SK-N-SH treated with all-trans-retinoic acid at 6 μM for 48 hours (cell line): ENCODE results near the gene BRMS1.

Source experiments
- ATAC-seq: fragments of 200-7000 bp; cut with Tn5 transposase; 3 replicates; pipeline ENCODE4 v1.9.1; 2020; ENCODE audit warnings: mild to moderate bottlenecking, moderate library complexity
- ARNTL ChIP-seq: fragments of 450-650 bp; formaldehyde crosslinking; IDR thresholded peaks from 2 replicates; pipeline ENCODE4 v1.5.0; 2020; ENCODE audit warnings: low read depth, mild to moderate bottlenecking, moderate library complexity, borderline replicate concordance
- BACH2 ChIP-seq: fragments of 250-450 bp; sonication (Bioruptor Pico); IDR thresholded peaks from 2 replicates; pipeline ENCODE4 v1.9.0; 2021; ENCODE audit warnings: mild to moderate bottlenecking, borderline replicate concordance
- CSDC2 ChIP-seq: fragments of 250-450 bp; sonication (Bioruptor Pico); IDR thresholded peaks from 2 replicates; pipeline ENCODE4 v1.5.0; 2020; ENCODE audit warnings: mild to moderate bottlenecking, moderate library complexity
- ESRRG ChIP-seq: fragments of 250-450 bp; sonication (Bioruptor Pico); IDR thresholded peaks from 2 replicates; pipeline ENCODE4 v1.6.1; 2021; ENCODE audit warnings: mild to moderate bottlenecking
- GLIS3 ChIP-seq: fragments of 250-450 bp; sonication (Bioruptor Pico); IDR thresholded peaks from 2 replicates; pipeline ENCODE4 v1.5.0; 2020; ENCODE audit warnings: mild to moderate bottlenecking, moderate library complexity
- ISL1 ChIP-seq: fragments of 250-450 bp; sonication (Bioruptor Pico); IDR thresholded peaks from 2 replicates; pipeline ENCODE4 v2.1.2; 2022; ENCODE audit warnings: mild to moderate bottlenecking, moderate library complexity
- OSR1 ChIP-seq: fragments of 250-450 bp; sonication (Bioruptor Pico); IDR thresholded peaks from 2 replicates; pipeline ENCODE4 v1.8.0; 2022; ENCODE audit warnings: moderate library complexity, mild to moderate bottlenecking, inconsistent platforms
- SNAI2 ChIP-seq: fragments of 250-450 bp; sonication (Bioruptor Pico); IDR thresholded peaks from 2 replicates; pipeline ENCODE4 v1.5.0; 2020; ENCODE audit warnings: mild to moderate bottlenecking, moderate library complexity
- TCF4 ChIP-seq: fragments of 250-450 bp; sonication (Bioruptor Pico); IDR thresholded peaks from 2 replicates; pipeline ENCODE4 v1.8.0; 2021; ENCODE audit warnings: mild to moderate bottlenecking, moderate library complexity, borderline replicate concordance
- TOX ChIP-seq: fragments of 250-450 bp; sonication (Bioruptor Pico); IDR thresholded peaks from 2 replicates; pipeline ENCODE4 v1.8.0; 2021; ENCODE audit warnings: mild to moderate bottlenecking, moderate library complexity, borderline replicate concordance
- ZC3H10 ChIP-seq: fragments of 250-450 bp; sonication (Bioruptor Pico); IDR thresholded peaks from 2 replicates; pipeline ENCODE4 v1.5.1; 2021; ENCODE audit warnings: mild to moderate bottlenecking, moderate library complexity
- ZFP3 ChIP-seq: fragments of 250-450 bp; sonication (Bioruptor Pico); IDR thresholded peaks from 2 replicates; pipeline ENCODE4 v1.5.0; 2020; ENCODE audit warnings: mild to moderate bottlenecking, moderate library complexity
- ZFP30 ChIP-seq: fragments of 450-650 bp; formaldehyde crosslinking; IDR thresholded peaks from 2 replicates; pipeline ENCODE4 v1.5.0; 2022; ENCODE audit warnings: mild to moderate bottlenecking, moderate library complexity
- ZNF565 ChIP-seq: fragments of 450-650 bp; formaldehyde crosslinking; conservative IDR thresholded peaks from 2 replicates; pipeline ENCODE4 v1.5.0; 2020; ENCODE audit warnings: low read depth, mild to moderate bottlenecking, moderate library complexity
- ZNF8 ChIP-seq: fragments of 450-650 bp; formaldehyde crosslinking; IDR thresholded peaks from 2 replicates; pipeline ENCODE4 v1.5.0; 2020; ENCODE audit warnings: mild to moderate bottlenecking, moderate library complexity
- TF ChIP-seq, protein P1 (sequence below): fragments of 250-450 bp; sonication (Bioruptor Pico); IDR thresholded peaks from 2 replicates; pipeline ENCODE4 v1.5.1; 2020; ENCODE audit warnings: low read depth, mild to moderate bottlenecking, moderate library complexity
- TF ChIP-seq, protein P2 (sequence below): fragments of 250-450 bp; sonication (Bioruptor Pico); IDR thresholded peaks from 2 replicates; pipeline ENCODE4 v1.5.1; 2021; ENCODE audit warnings: mild to moderate bottlenecking, moderate library complexity
- TF ChIP-seq, protein P3 (sequence below): fragments of 250-450 bp; sonication (Bioruptor Pico); IDR thresholded peaks from 2 replicates; pipeline ENCODE4 v1.5.0; 2020; ENCODE audit warnings: mild to moderate bottlenecking, moderate library complexity
- TF ChIP-seq, protein P4 (sequence below): fragments of 250-450 bp; sonication (Bioruptor Pico); IDR thresholded peaks from 2 replicates; pipeline ENCODE4 v1.8.0; 2021; ENCODE audit warnings: low read depth, mild to moderate bottlenecking, moderate library complexity, borderline replicate concordance

BRMS1 gene

DNA sequence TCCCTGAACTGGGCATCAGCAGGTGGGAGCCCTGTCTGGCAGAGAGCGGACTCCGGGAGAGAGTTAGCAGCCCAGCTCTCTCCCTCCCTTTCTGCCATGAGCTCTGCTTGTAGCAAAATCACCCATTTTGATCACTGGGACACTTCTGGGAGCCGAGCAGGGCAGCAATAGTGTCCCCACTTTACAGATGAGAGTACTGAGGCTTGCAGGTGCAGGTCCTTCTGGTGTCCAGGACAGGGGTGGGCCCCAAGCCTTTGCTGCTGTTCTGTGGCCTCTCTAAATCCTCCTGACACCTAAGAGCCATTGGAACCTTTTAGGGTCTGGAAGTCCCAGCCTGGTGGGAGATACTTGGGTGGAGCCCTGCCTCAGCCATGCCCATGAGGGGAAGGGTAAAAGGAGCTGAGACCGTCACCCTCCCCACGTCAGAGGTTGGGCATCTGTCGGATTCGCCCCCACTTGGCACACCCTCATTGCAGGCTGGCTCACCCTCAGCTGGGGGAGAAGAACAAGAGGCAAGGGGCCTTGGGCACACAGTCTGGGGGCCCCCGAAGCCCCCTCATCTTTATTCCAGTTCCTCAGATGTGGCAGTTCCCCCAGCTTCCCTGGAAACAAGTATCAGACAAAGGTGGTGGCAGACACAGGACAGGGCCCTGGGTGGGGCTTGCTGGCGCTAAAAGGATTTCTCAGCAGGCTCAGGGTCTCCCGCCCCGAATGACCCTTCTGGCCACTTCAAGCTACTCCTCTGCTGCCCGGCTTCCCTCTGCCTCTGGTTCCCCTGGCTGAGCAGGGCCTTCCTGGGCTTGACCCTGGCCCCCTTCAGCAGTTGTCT is 13.1 kb downstream of the BRMS1 start:
- TF ChIP-seq ZNF565 (no peak), ESRRG (no peak), ZC3H10 (CRISPR knock-in tag) (no peak), TCF4 (CRISPR knock-in tag) (no peak), ISL1 (CRISPR knock-in tag) (no peak), TOX (CRISPR knock-in tag) (no peak), GLIS3 (no peak), ZFP3 (no peak), BACH2 (no peak), CSDC2 (no peak), ZFP30 (CRISPR knock-in tag) (no peak)
- TF ChIP-seq, protein P1, sequence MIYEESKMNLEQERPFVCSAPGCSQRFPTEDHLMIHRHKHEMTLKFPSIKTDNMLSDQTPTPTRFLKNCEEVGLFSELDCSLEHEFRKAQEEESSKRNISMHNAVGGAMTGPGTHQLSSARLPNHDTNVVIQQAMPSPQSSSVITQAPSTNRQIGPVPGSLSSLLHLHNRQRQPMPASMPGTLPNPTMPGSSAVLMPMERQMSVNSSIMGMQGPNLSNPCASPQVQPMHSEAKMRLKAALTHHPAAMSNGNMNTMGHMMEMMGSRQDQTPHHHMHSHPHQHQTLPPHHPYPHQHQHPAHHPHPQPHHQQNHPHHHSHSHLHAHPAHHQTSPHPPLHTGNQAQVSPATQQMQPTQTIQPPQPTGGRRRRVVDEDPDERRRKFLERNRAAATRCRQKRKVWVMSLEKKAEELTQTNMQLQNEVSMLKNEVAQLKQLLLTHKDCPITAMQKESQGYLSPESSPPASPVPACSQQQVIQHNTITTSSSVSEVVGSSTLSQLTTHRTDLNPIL = no peak
- TF ChIP-seq, protein P2, sequence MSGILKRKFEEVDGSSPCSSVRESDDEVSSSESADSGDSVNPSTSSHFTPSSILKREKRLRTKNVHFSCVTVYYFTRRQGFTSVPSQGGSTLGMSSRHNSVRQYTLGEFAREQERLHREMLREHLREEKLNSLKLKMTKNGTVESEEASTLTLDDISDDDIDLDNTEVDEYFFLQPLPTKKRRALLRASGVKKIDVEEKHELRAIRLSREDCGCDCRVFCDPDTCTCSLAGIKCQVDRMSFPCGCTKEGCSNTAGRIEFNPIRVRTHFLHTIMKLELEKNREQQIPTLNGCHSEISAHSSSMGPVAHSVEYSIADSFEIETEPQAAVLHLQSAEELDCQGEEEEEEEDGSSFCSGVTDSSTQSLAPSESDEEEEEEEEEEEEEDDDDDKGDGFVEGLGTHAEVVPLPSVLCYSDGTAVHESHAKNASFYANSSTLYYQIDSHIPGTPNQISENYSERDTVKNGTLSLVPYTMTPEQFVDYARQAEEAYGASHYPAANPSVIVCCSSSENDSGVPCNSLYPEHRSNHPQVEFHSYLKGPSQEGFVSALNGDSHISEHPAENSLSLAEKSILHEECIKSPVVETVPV (CRISPR knock-in tag) = no peak
- TF ChIP-seq, protein P3, sequence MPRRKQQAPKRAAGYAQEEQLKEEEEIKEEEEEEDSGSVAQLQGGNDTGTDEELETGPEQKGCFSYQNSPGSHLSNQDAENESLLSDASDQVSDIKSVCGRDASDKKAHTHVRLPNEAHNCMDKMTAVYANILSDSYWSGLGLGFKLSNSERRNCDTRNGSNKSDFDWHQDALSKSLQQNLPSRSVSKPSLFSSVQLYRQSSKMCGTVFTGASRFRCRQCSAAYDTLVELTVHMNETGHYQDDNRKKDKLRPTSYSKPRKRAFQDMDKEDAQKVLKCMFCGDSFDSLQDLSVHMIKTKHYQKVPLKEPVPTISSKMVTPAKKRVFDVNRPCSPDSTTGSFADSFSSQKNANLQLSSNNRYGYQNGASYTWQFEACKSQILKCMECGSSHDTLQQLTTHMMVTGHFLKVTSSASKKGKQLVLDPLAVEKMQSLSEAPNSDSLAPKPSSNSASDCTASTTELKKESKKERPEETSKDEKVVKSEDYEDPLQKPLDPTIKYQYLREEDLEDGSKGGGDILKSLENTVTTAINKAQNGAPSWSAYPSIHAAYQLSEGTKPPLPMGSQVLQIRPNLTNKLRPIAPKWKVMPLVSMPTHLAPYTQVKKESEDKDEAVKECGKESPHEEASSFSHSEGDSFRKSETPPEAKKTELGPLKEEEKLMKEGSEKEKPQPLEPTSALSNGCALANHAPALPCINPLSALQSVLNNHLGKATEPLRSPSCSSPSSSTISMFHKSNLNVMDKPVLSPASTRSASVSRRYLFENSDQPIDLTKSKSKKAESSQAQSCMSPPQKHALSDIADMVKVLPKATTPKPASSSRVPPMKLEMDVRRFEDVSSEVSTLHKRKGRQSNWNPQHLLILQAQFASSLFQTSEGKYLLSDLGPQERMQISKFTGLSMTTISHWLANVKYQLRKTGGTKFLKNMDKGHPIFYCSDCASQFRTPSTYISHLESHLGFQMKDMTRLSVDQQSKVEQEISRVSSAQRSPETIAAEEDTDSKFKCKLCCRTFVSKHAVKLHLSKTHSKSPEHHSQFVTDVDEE = no peak
- TF ChIP-seq, protein P4, sequence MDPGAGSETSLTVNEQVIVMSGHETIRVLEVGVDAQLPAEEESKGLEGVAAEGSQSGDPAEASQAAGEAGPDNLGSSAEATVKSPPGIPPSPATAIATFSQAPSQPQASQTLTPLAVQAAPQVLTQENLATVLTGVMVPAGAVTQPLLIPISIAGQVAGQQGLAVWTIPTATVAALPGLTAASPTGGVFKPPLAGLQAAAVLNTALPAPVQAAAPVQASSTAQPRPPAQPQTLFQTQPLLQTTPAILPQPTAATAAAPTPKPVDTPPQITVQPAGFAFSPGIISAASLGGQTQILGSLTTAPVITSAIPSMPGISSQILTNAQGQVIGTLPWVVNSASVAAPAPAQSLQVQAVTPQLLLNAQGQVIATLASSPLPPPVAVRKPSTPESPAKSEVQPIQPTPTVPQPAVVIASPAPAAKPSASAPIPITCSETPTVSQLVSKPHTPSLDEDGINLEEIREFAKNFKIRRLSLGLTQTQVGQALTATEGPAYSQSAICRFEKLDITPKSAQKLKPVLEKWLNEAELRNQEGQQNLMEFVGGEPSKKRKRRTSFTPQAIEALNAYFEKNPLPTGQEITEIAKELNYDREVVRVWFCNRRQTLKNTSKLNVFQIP = no peak
- ATAC-seq = no peak

DNA sequence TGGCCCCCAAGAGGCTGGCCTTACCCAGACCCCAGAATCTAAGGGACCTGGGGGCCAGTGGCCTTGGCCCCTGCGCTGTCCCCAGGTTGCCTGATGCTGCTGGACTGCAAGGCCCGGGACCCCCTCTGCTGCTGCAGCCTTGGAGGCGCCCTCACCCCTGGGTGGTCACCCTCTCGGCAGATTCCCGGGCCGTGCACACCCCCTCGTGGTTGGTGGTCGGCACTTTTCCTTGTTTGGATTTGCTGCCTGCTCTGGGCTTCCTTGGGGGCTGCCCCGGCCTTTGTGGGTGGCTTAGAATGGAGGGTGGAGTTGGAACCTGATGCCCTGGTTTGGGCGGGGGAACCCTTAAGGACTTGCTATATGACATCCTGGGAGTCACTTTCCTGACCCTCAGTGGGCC is 14.0 kb downstream of the BRMS1 start:
- no peak for ATAC-seq
- TF ChIP-seq TOX (CRISPR knock-in tag) (no peak), OSR1 (CRISPR knock-in tag) (no peak), TCF4 (CRISPR knock-in tag) (no peak), ZNF8 (no peak), ISL1 (CRISPR knock-in tag) (no peak), CSDC2 (no peak)
- TF ChIP-seq, protein P1 = no peak
- TF ChIP-seq, protein P4 = no peak

DNA sequence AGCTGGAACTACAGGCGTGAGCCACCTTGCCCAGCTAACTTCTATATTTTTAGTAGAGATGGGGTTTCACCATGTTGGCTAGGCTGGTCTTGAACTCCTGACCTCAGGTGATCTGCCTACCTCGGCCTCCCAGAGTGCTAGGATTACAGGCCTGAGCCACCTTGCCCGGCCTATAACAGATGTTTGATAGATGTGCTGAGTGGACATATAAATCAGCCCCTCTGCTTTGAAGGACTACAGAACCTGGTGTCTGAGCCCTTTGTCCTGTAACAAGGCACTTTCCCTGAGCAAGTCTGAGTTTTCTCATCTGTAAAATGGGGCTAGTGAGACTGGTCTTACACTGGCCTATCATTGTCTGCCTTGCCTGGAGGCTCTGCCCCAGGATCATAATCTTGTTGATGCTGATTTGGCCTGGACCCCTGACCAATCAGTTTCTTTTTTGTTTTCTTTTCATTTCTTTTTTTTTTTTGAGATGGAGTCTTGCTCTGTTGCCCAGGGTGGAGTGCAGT is 15.7 kb downstream of the BRMS1 start:
- TF ChIP-seq, protein P2 (CRISPR knock-in tag) = no peak
- TF ChIP-seq, protein P3 = no peak
- TF ChIP-seq TCF4 (CRISPR knock-in tag) (no peak), GLIS3 (no peak), BACH2 (no peak), SNAI2 (CRISPR knock-in tag) (no peak), ZNF8 (no peak), ARNTL (CRISPR knock-in tag) (no peak)
- ATAC-seq = no peak
